IPS-18a (cell line): ENCODE measurements around the gene POGZ.

ENCODE experiments used
- H3K27ac ChIP-seq: one replicate; pipeline ENCODE4 v1.5.1; 2013; ENCODE audit warnings: low read length
- H3K27me3 ChIP-seq: one replicate; pipeline ENCODE4 v1.6.1; 2013; ENCODE audit warnings: mild to moderate bottlenecking, low read length; ENCODE audit not compliant: control insufficient read depth, insufficient read depth
- H3K36me3 ChIP-seq: one replicate; pipeline ENCODE4 v1.6.1; 2013; ENCODE audit warnings: low read depth, low read length; ENCODE audit not compliant: control insufficient read depth
- H3K4me1 ChIP-seq: one replicate; pipeline ENCODE4 v1.6.1; 2013; ENCODE audit warnings: low read depth, low read length; ENCODE audit not compliant: control insufficient read depth
- H3K4me3 ChIP-seq: one replicate; pipeline ENCODE4 v1.5.1; 2013; ENCODE audit warnings: low read length
- H3K9ac ChIP-seq: one replicate; pipeline ENCODE4 v1.6.1; 2013; ENCODE audit warnings: mild to moderate bottlenecking, low read length, moderate library complexity
- H3K9me3 ChIP-seq: one replicate; pipeline ENCODE4 v1.6.1; 2013; ENCODE audit warnings: low read depth, low read length; ENCODE audit not compliant: control insufficient read depth

POGZ gene

GRCh38 chr1:151493042-151493441 lies 33.7 kb upstream of the POGZ start:
- Histone ChIP-seq H3K9ac (no peak overlapping the region), H3K4me3 (no peak overlapping the region), H3K27ac (no peak overlapping the region), H3K4me1 (no peaks in the 10 kb centered on the region), H3K27me3 (no peaks in the 10 kb centered on the region), H3K36me3 (no peaks in the 10 kb centered on the region), H3K9me3 (no peaks in the 10 kb centered on the region)

- Histone ChIP-seq H3K36me3 (no peaks in the 10 kb centered on the region), H3K4me1 (no peaks in the 10 kb centered on the region), H3K27ac (no peak overlapping the region), H3K9me3 (no peaks in the 10 kb centered on the region), H3K9ac (no peak overlapping the region), H3K4me3 (no peak overlapping the region), H3K27me3 (no peaks in the 10 kb centered on the region)
These were observed 32.8 kb upstream of the POGZ start for GRCh38 chr1:151492120-151492519.

- H3K4me3 ChIP-seq = no peak overlapping the region
- no peaks in the 10 kb centered on the region for H3K36me3 ChIP-seq
- no peak overlapping the region for H3K9ac ChIP-seq
- H3K27me3 ChIP-seq = no peaks in the 10 kb centered on the region
- no peaks in the 10 kb centered on the region for H3K4me1 ChIP-seq
- no peaks in the 10 kb centered on the region for H3K9me3 ChIP-seq
- no peak overlapping the region for H3K27ac ChIP-seq
These were observed 32.3 kb upstream of the POGZ start for GRCh38 chr1:151491641-151492040.

- Histone ChIP-seq H3K27ac (no peak overlapping the region), H3K9me3 (no peaks in the 10 kb centered on the region), H3K4me1 (no peaks in the 10 kb centered on the region), H3K27me3 (no peaks in the 10 kb centered on the region), H3K4me3 (no peak overlapping the region), H3K9ac (no peak overlapping the region), H3K36me3 (no peaks in the 10 kb centered on the region)
These were observed 27.3 kb upstream of the POGZ start for GRCh38 chr1:151486557-151486956.

- H3K4me3 ChIP-seq = no peak overlapping the region
- no peaks in the 10 kb centered on the region for H3K4me1 ChIP-seq
- H3K36me3 ChIP-seq = no peaks in the 10 kb centered on the region
- H3K9ac ChIP-seq = no peak overlapping the region
- H3K9me3 ChIP-seq = no peaks in the 10 kb centered on the region
- no peaks in the 10 kb centered on the region for H3K27me3 ChIP-seq
- no peak overlapping the region for H3K27ac ChIP-seq
These were observed 26.5 kb upstream of the POGZ start for GRCh38 chr1:151485685-151486255.

- H3K9me3 ChIP-seq = no peaks in the 10 kb centered on the region
- H3K4me1 ChIP-seq = no peaks in the 10 kb centered on the region
- H3K27me3 ChIP-seq = no peaks in the 10 kb centered on the region
- H3K9ac ChIP-seq = no peak overlapping the region
- H3K4me3 ChIP-seq = no peak overlapping the region
- no peaks in the 10 kb centered on the region for H3K36me3 ChIP-seq
- no peak overlapping the region for H3K27ac ChIP-seq
These were observed 22.7 kb upstream of the POGZ start for GRCh38 chr1:151482017-151482416.

GRCh38 chr1:151479462-151479861 lies 20.2 kb upstream of the POGZ start:
- Histone ChIP-seq H3K9ac (no peak overlapping the region), H3K36me3 (no peaks in the 10 kb centered on the region), H3K27ac (no peak overlapping the region), H3K27me3 (no peaks in the 10 kb centered on the region), H3K4me3 (no peak overlapping the region), H3K9me3 (no peaks in the 10 kb centered on the region), H3K4me1 (no peaks in the 10 kb centered on the region)

- no peak overlapping the region for H3K27ac ChIP-seq
- no peaks in the 10 kb centered on the region for H3K27me3 ChIP-seq
- no peak overlapping the region for H3K9ac ChIP-seq
These were observed 19.6 kb upstream of the POGZ start for GRCh38 chr1:151478923-151479322.

GRCh38 chr1:151478140-151478812 lies 19.0 kb upstream of the POGZ start:
- no peak overlapping the region for H3K9ac ChIP-seq
- no peaks in the 10 kb centered on the region for H3K27me3 ChIP-seq
- H3K27ac ChIP-seq = no peak overlapping the region
- no peaks in the 10 kb centered on the region for H3K4me1 ChIP-seq
- no peak overlapping the region for H3K4me3 ChIP-seq
- no peaks in the 10 kb centered on the region for H3K9me3 ChIP-seq
- no peaks in the 10 kb centered on the region for H3K36me3 ChIP-seq

More at GRCh38 chr1:151478923-151479322, 19.6 kb upstream of the POGZ start:
- Histone ChIP-seq H3K4me3 (no peak overlapping the region), H3K36me3 (no peaks in the 10 kb centered on the region), H3K4me1 (no peaks in the 10 kb centered on the region), H3K9me3 (no peaks in the 10 kb centered on the region)

- Histone ChIP-seq H3K36me3 (no peaks in the 10 kb centered on the region), H3K27me3 (no peaks in the 10 kb centered on the region), H3K27ac (no peak overlapping the region), H3K9me3 (no peaks in the 10 kb centered on the region), H3K9ac (no peak overlapping the region), H3K4me1 (peaks cover 4% of the 10 kb centered on the region), H3K4me3 (no peak overlapping the region)
These were observed 17.8 kb upstream of the POGZ start for GRCh38 chr1:151477066-151477465.

GRCh38 chr1:151476083-151476482 lies 16.8 kb upstream of the POGZ start:
- peaks cover 4% of the 10 kb centered on the region for H3K4me1 ChIP-seq
- no peak overlapping the region for H3K9ac ChIP-seq
- no peak overlapping the region for H3K4me3 ChIP-seq
- no peaks in the 10 kb centered on the region for H3K27me3 ChIP-seq
- no peak overlapping the region for H3K27ac ChIP-seq
- H3K9me3 ChIP-seq = no peaks in the 10 kb centered on the region
- H3K36me3 ChIP-seq = no peaks in the 10 kb centered on the region

- no peaks in the 10 kb centered on the region for H3K36me3 ChIP-seq
- H3K9ac ChIP-seq = no peak overlapping the region
- no peaks in the 10 kb centered on the region for H3K27me3 ChIP-seq
- peaks cover 4% of the 10 kb centered on the region for H3K4me1 ChIP-seq
- no peaks in the 10 kb centered on the region for H3K9me3 ChIP-seq
- H3K4me3 ChIP-seq = no peak overlapping the region
- no peak overlapping the region for H3K27ac ChIP-seq
These were observed 15.9 kb upstream of the POGZ start for GRCh38 chr1:151475175-151475574.
